ENCODE measurements around the gene UBL4B. TPM values are rescaled to one million over a fixed set of nuclear protein-coding genes. Genes with fewer than 3 reads are reported as not detected.

UBL4B gene
- total RNA-seq, 1 donor = not detected

DNA sequence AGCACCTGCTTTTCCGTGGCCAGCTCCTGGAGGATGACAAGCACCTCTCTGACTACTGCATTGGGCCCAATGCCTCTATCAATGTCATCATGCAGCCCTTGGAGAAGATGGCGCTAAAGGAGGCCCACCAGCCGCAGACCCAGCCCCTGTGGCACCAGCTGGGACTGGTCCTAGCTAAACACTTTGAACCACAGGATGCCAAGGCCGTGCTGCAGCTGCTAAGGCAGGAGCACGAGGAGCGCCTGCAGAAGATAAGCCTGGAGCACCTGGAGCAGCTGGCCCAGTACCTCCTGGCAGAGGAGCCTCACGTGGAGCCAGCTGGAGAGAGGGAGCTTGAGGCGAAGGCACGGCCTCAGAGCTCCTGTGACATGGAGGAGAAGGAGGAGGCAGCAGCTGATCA is 413 bp downstream of the UBL4B start:
- no peak for DNase-seq (ENCODE audit: low read depth in 2 of 3, low spot score in 2 of 3)

DNA sequence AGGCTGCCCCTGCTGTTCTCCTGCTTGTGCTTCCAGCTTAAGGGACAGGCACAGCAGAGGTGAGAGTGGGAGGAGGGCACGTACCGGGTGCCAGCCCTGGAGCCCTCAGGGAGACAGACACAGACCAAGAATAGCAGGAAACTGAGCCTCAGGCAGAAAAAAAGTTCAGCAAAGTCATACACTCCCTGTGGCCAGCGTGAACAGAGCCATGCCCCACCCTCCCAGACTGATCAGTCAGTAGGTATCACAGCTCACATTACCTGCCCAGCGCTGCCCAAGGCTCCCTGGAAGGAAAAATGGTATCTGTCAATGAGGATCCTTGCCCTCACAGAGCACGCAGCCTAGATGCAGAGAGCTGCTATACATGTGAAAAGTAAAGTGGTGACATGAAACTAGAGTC is 1.3 kb downstream of the UBL4B start:
- DNase-seq (ENCODE audit: low read depth in 2 of 3, low spot score in 2 of 3) = no peak

DNA sequence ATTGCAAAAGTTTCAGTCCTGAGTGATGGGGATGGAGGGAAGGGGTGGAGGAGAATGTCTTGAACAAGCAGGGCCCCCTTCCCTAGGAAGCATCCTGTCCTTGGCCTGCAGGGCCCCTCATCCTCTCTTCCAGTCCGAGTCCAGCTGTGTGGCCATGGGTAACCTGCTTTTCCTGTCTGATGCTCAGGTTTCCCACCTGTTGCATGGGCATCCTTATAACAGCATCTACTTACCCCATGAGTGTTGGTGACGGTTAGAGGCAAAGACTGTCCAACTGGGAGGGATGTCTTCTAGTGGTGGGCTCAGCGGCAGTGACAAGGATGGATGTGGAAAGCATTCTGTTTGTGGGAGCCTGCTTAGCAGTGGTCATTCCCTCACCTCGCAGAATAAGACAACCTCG is 1.9 kb downstream of the UBL4B start:
- no peak for DNase-seq (ENCODE audit: low read depth in 2 of 3, low spot score in 2 of 3)

DNA sequence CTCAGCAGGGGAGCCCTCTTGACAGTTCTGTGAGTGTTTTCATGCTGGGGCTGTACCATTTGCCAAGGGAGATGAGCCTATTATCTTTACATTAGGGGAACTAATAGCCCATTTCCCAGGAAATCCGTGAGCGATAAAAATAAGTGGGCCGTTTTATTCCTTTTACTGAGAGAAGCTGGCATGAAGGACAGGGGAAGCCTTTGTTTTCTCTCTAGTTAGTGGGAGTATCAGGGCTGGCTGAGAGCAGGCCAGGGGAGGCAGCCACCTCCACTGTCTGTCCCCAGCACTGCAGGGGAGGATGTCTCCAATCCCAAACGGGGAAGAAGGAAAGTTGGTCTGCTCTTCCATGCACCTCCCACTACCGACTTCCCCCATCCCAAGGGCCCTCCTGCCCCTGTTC is 2.5 kb downstream of the UBL4B start:
- DNase-seq (ENCODE audit: low read depth in 2 of 3, low spot score in 2 of 3) = no peak

DNA sequence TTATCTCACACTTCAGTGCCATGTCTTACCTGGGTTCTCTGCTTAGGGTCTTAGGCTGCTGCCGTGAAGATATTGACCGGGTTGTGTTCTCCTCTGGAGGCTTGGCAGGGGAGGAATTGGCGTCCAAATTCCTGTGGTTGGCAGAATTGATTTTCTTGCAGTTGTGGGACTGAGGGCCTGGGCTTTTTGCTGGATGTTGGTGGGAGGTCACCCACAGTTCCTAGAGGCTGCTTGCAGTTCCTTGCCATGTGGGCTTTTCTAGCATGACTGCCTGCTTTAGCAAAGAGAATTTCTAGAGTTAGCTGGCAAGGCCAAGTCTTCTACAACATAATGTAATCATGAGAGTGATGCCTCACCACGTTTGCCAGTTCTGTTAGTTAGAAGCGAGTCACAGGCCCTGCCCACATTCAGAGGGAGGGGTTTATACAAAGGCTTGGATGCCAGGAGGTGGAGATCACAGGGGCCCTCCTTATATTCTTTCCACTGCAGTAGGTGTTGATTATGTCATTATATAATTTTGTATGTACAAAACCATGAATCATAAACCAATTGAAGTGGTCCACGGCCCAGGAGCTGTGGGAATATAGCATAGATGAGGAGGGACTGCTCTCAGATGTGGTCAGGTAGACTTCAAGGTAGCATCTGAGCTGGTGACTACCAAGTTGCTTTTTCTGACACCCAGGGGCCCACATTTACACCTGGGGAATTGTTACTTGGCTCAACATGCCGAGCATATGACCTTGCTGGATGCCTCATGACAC is 6.6 kb downstream of the UBL4B start:
- DNase-seq (ENCODE audit: low read depth in 2 of 3, low spot score in 2 of 3) = no peak

DNA sequence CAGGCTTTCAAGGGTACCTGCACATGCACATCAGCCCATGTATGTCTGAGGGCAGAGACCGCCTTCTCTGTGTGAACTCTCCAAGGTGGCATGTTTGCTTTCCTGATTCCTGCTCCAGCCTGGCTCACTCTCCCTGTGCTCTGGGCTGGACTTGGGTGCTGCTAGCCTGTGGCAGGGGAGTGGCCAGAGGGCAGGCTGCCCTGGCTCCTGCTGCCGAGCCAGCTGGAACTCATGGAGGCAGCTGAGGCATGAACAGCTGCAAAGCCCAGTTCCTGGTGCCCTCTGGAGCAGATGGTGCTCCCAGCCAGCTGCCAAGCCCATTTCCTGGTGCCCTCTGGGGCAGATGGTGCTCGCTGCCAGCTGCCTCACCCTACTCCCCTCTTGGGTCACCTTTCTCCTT is 7.6 kb downstream of the UBL4B start:
- DNase-seq (ENCODE audit: low read depth in 2 of 3, low spot score in 2 of 3) = no peak

DNA sequence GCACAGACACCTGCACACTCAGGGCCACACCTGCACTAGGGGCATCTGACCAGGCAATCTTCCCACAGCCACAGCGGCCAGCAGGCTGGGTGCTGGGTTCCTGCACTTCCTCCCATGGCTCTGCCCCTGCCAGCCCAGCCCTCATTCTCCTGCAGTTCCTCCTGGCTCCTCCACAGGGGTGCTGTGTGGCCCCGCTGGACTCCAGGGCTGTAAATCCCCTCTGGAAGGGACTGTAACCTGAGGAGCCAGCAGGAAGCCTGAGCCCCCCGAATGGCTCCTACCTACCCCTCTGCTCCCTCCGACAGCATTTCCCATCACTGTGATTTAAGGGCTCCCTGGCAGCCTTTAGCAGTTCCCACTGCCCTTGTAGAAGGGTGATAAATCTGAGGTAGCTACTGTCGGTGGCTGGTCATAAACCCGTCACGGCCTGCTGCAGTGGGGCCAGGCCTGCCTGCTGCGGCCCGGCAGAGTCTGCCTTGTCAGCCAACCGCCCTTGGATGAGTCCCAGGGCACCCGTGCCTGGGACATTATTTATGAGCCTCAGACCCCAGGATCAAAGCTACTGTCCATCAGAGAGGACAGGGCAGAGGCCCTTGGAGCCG is 8.8 kb downstream of the UBL4B start:
- DNase-seq (ENCODE audit: low read depth in 2 of 3, low spot score in 2 of 3) = no peak

DNA sequence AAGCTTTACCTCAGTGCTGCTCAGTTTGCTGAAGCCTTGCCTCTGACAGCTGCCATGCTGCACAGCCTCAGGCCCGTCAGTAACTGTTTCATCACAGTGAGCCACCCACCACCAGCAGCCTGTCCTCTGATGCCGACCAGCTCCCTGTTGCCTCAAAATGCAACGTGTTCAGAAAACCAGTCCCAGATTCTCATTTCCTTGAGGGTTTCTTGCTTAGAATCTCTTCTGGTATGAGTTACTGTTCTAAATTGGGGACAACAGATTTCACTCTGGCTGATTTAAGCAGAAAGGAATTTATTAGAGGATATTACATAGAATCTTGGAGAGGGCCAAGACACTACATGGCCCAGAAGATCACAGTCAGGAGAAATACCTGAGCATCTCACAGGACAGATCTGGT is 11.0 kb downstream of the UBL4B start:
- DNase-seq (ENCODE audit: low read depth in 2 of 3, low spot score in 2 of 3) = no peak

DNA sequence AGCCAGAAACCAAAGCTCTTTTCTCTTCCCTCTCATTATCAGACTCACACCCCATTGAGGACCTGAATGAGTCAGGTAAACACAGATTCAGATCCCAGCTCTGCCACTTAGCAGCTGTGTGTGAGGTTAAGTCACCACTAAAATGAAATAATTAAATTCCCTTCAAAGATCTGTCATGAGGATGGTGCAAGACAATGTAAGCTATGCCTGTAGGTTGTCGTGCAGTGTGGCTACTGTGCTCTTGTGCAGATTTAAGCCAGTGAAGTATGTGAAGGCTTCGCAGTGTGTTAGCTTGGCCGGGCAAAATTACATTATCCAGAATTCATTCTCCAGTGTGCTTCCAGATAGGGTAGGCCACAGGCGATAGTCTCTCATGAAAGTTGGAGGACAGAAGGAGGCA is 13.6 kb downstream of the UBL4B start:
- DNase-seq (ENCODE audit: low read depth in 2 of 3, low spot score in 2 of 3) = no peak

DNA sequence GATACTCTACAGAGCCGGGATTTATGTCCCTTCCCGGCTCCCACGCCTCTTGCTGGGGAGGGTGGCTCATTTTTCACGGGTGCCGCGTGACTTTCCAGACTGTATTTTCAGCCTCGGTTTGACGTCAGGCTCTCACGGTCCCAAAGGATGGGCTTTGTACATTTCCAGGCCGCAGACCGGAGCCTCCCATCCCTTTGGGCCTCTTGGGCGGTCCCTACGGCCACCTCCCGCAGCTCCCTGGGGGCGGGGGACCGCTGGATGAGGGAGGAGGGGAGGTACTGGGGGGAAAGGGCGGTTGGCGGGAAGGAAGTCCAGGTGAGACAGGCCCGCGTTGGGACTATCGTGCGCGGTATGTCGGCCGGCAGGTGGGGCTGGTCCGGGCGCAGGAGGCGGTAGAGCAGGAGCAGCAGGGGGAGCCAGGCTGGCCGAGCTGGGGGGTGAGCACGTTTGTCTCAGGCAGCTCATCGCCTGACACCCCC is 17.9 kb downstream of the UBL4B start:
- no peak for DNase-seq (ENCODE audit: low read depth in 2 of 3, low spot score in 2 of 3)

DNA sequence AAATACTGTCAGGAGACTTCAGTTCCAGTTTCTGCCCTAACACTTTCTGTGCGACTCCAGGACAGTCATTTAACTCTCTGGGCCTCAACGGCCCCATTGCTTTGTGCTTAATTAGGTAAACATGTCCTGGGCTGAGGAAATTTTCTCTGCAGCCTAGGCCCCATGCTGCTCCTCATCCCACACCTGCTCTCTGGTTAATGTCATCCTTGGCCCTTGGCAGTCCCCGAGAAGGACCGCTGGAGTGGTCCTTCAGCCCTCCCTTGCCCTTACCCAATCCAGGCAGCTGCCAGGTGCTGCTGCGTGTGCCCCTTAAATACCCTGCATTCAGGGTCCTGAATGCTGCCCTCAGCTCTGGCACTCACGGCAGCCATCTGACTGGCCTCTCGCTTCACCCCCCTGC is 18.7 kb downstream of the UBL4B start:
- DNase-seq (ENCODE audit: low read depth in 2 of 3, low spot score in 2 of 3) = no peak

DNA sequence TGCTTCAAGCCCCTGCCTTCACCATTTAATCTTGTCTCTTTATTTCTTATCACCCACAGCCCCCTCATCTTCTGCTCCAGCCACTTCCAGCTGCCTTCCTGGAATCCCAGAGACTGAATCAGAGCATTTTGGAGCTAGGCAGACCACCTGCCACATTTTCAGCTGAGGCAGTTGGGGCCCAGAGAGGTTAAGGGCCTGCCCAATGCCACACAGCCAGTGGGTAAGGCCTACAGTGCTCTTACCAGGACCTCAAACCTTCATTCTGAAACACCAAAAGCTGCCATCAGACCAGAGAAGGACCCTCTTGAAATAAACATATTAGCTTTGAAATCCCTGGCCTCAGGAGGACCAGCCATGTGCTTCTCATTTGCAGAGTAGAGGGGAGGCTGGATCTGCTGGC is 20.4 kb downstream of the UBL4B start:
- no peak for DNase-seq (ENCODE audit: low read depth in 2 of 3, low spot score in 2 of 3)

DNA sequence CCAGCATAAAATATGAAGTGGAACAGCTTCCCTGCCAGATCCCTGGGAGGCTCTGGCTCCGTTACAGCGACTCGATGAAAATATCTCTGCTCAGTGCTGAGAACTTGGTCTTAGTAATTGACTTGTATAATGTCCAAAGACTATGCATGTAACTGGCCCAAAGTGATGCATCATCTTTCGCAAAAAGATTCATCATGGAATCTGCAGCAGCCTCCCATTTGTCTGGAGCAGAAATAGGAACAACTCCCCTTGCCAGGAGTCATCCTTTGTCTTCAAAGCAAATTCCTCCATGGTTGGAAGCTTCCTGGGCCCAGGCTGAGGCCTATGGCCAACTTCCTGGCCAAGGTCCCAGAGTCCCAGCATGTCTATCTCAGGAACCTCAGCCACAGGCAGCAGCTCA is 21.2 kb downstream of the UBL4B start:
- DNase-seq (ENCODE audit: low read depth in 2 of 3, low spot score in 2 of 3) = no peak

DNA sequence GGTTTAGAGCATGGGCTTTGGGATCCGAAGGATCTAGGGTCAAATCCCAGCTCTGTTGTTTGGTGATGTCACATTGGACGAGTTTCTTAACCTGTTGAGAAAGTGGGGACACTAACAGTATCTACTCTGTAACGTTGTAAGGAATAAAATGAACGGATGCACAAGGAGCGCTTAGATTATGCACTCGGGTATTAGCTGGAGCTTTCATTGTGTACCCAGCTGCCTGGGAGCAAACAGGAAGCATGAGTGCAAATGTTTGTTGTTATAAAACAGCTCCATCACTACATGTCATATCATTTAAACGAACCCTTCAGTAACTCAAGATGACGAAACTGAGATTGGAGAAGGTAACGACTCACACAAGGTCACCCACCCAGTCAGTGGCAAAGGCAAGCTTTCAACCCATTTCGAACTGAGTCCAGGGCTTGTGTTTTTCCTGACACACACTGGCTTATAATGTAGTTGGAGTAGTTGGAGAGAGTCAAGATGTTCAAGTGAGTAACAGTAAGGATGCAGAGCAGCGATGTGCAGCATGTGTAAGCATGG is 21.9 kb downstream of the UBL4B start:
- no peak for DNase-seq (ENCODE audit: low read depth in 2 of 3, low spot score in 2 of 3)

DNA sequence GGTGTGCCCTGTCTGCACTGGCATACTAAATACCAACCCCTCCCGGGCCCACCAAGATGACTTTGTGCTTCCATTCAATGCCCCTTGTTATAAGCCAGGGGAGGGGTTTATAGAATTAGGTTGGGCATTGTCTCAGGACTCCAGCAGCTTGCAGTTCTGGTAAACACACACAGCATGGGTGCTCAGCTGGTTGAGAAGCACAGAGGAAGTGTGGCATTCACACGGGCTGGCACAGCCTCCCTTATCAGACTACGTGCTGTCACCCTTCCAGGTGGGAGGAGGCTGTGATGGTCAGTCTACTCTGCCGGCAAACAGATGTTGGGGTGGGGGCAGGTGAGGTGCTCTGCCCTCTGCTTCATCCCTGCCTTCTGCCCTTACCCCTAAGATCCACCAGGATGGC is 23.0 kb downstream of the UBL4B start:
- no peak for DNase-seq (ENCODE audit: low read depth in 2 of 3, low spot score in 2 of 3)

DNA sequence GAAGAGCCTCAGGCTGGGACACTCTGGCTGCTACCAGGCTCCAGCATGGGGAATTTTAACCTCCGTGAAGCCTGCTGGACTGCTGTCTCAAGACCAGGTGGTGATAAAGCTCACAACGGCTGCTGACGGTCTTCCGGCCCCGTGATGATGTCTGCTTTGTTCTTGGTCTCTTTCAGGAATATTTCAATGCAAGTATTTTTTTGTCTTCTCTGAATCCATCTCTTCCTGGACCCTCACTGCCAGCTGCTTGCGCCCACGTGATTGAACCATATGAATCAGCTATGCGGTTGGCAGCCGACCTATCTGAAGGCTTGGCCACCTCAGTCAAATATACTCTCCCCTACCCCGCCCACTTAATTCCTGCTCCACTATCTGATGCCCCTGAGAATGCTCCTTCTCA is 23.4 kb downstream of the UBL4B start:
- DNase-seq (ENCODE audit: low read depth in 2 of 3, low spot score in 2 of 3) = no peak

DNA sequence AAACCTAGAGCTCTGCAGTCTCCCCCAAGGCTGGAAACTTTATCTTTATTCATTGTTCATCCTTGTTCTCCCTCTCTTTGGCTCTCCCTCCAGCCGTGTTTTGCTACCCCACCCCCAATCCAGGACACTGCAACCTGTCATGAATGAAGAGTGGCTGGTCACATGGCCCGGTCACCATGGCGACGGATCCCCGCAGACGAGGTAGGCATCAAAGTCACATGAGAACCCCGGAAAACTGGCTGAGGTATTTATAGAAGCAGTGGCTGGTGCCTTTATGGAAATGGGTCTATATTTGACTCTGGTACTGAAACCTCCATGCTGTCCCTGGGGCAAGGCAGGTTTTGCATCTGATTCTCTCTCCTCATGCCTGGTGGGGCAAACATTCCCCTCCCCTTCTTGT is 24.7 kb downstream of the UBL4B start:
- peak in 2 of 3 donors; percentile 24 to 30 for DNase-seq (ENCODE audit: low read depth in 2 of 3, low spot score in 2 of 3)

DNA sequence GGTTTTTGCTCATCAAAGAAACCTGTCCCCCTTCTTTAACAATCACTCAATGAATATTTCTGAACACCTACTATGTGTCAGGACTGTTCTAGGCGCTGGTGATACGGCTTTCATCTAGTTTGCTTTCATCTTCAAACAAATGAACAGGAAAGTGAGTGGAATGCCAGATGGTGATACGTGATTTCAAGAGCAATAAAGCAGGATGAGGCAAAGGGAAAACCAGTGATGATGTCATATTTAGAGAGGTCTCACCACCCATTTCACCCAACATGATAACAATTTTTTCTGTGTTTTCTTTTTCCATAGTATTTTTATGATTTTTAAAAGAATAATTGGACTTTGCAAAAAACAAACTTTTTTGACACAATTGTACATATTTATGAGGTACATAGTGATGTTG is 26.7 kb downstream of the UBL4B start:
- no peak for DNase-seq (ENCODE audit: low read depth in 2 of 3, low spot score in 2 of 3)

DNA sequence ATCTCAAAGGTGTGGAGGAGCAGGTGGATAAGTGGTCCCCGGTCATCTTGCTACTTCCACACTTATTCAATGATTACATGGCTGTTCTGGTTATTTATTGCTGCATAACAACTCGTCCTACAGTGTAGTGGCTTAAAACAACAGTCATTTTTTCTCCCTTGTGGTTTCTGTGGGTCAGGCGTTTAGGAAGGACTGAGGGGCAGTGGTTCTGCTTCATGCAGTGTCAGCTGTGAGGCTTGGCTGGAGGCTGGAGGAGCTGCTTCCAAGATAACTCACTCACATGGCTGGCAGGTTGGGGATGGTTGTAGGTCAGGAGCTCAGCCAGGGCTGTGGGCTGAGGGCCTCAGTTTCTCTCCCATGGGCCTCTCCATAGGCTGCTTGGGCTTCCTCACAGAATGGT is 32.1 kb downstream of the UBL4B start:
- no peak for DNase-seq (ENCODE audit: low read depth in 2 of 3, low spot score in 2 of 3)

DNA sequence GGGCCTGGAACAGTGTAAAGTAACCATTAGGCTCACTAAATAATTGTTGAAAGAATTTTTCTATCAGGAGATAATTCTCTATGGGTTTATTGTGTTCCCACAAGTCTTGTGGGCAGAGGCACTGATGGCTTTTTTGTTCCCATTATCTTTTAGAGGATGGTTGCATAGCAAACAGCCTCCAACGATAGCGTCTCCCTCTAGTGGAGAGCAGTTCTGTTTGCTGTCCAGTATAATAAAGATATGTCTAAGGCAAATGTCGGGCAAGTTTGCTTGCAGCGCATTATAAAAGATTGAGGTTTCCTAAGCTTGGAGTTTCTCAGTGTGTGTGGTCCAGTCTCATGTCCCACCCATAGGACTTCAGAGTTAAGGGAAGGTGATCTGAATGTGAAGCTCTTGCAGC is 36.7 kb downstream of the UBL4B start:
- DNase-seq (ENCODE audit: low read depth in 2 of 3, low spot score in 2 of 3) = peak in 2 of 3 donors; percentile 16 to 33

DNA sequence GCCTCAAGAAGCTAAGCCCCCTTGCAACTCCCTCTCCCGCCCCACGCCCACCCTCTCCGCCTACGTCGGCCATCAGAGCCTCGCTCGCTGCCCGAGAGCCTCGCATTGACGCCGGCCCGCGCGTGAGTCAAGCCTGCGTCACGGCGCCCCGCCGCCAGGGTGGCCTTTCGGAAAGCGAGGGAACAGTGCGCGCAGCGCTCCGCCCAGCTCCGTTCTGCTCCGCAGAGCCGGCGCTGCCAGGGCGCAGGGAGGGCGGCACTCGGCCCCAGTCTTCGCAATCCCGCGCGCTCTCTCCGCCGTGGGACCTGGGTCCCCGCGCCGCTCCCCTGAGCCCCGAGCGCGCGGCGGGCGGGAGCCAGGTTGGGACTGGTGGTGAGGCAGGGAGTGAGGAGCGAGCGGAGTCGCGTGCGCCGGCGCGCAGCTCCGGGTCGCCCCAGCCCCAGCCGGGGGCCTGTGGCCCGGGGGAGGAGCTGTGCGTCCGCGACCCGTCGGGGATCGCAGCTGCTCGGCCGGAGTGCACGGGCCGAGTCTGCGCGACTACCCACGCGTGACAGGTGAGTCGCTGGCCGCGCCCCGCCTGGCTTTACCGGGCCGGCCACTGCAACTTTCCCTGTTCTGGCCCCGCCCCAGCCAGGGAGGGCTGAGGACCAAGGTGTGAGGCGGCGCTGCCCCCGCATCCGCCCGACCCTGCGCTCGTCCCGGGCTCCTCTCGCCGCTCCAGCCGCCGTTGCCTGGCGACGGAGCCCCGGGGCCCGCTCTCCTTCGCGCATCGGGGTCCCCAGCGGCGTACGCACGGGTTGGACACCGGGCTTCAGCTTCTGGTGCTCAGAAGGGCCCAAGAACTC is 38.3 kb downstream of the UBL4B start, which contains the start of gene SLC6A17:
TSS of gene SLC6A17 (plus strand) at position 165 of the 845 bp plus-strand sequence. CDS start 16,436 bp downstream, outside the sequence.
- DNase-seq (ENCODE audit: low read depth in 2 of 3, low spot score in 2 of 3) = peak in 2 of 3 donors; percentile 37 to 41
